HPDE6-E6E7 (cell line): ENCODE results near the gene KPNA3.
"Not testable (repeated sequence)": the region's sequence is repeated elsewhere in the genome, so short reads cannot be mapped to it uniquely, and the experiment has no call there.

Experiments used
- DNase-seq: peaks from one replicate; pipeline ENCODE4 v3.0.0; 2011; ENCODE audit warnings: missing footprints; ENCODE audit errors: extremely low spot score

Gene KPNA3

GRCh38 chr13:49746111-49746510, 46.4 kb downstream of the KPNA3 start:
- DNase-seq: no peak

- DNase-seq: no peak
These were observed 51.6 kb downstream of the KPNA3 start for GRCh38 chr13:49740870-49741269.

GRCh38 chr13:49739498-49740187, 52.8 kb downstream of the KPNA3 start:
- DNase-seq: no peak

GRCh38 chr13:49733181-49733951, 59.1 kb downstream of the KPNA3 start:
- DNase-seq: no peak

- no peak for DNase-seq
These were observed 60.7 kb downstream of the KPNA3 start for GRCh38 chr13:49731766-49732165.

GRCh38 chr13:49716615-49717014, 75.9 kb downstream of the KPNA3 start:
- no peak for DNase-seq

GRCh38 chr13:49714757-49715156, 77.7 kb downstream of the KPNA3 start:
- no peak for DNase-seq

GRCh38 chr13:49711218-49711863, 81.1 kb downstream of the KPNA3 start:
- DNase-seq: no peak

- DNase-seq: not testable (repeated sequence)
These were observed 88.2 kb downstream of the KPNA3 start for GRCh38 chr13:49704264-49704663.

GRCh38 chr13:49701491-49701890, 91.0 kb downstream of the KPNA3 start:
- no peak for DNase-seq

GRCh38 chr13:49697468-49697867, 95.0 kb downstream of the KPNA3 start:
- no peak for DNase-seq

- DNase-seq: no peak
These were observed 98.0 kb downstream of the KPNA3 start for GRCh38 chr13:49694446-49694845.

- no peak for DNase-seq
These were observed 98.6 kb downstream of the KPNA3 start for GRCh38 chr13:49693877-49694276.

GRCh38 chr13:49693191-49693733, 99.2 kb downstream of the KPNA3 start:
- no peak for DNase-seq

GRCh38 chr13:49690995-49691784, 101.3 kb downstream of the KPNA3 start, which contains the start of gene EBPL:
EBPL (minus strand) TSS chr13:49691486; CDS start chr13:49691424, 62 bp downstream.
- peak; percentile 69 for DNase-seq

- no peak for DNase-seq
These were observed 102.1 kb downstream of the KPNA3 start for GRCh38 chr13:49690133-49690994.

GRCh38 chr13:49683489-49683888, 109.0 kb downstream of the KPNA3 start:
- DNase-seq: no peak

- no peak for DNase-seq
These were observed 110.5 kb downstream of the KPNA3 start for GRCh38 chr13:49681842-49682435.

GRCh38 chr13:49679246-49679645, 113.2 kb downstream of the KPNA3 start:
- DNase-seq: no peak
